Caco-2 (cell line): ENCODE results near the gene C9orf152. TPM values are rescaled to one million over a fixed set of nuclear protein-coding genes. Genes with fewer than 3 reads are reported as not detected.
"Not testable (repeated sequence)": the region's sequence is repeated elsewhere in the genome, so short reads cannot be mapped to it uniquely, and the experiment has no call there.

Experiments used
- BruUV-seq: library from RNA; stranded (reverse); fragments of 400-500 nt; replicated peaks from 2 replicates; lab custom pipeline; 2021; lab: Mats Ljungman, UMichigan
- CTCF ChIA-PET: fragments of 300-600 bp; sonication (Branson Sonifier 250); formaldehyde crosslinking; loops from one replicate; lab custom pipeline; 2022; ENCODE audit warnings: antibody characterized with exemption; lab: Charles Lee
- POLR2A ChIA-PET: fragments of 300-600 bp; sonication (Branson Sonifier 250); formaldehyde crosslinking; loops from one replicate; lab custom pipeline; 2022; ENCODE audit warnings: antibody characterized with exemption; lab: Charles Lee
- DNase-seq, 2 experiments: peaks; one replicate each; pipeline versions ENCODE4 v3.0.0 to v3.0.0-alpha.2; 2020 to 2022
- H3K27me3 ChIP-seq: replicated peaks from 2 replicates; pipeline ENCODE4 v1.6.0; 2011; ENCODE audit warnings: low read length; ENCODE audit not compliant: control insufficient read depth, insufficient read depth
- H3K36me3 ChIP-seq: 2 replicates; pipeline ENCODE4 v1.5.1; 2011; ENCODE audit warnings: low read length; ENCODE audit not compliant: control insufficient read depth, insufficient read depth
- H3K4me1 ChIP-seq: fragments of 250-450 bp; sonication (Bioruptor Pico); 2 replicates; pipeline ENCODE4 v1.5.1; 2020; ENCODE audit warnings: mild to moderate bottlenecking
- H3K4me3 ChIP-seq: 2 replicates; pipeline ENCODE4 v1.5.1; 2011; ENCODE audit warnings: low read depth, mild to moderate bottlenecking, control low read depth, low read length
- H3K9me3 ChIP-seq: fragments of 250-450 bp; sonication (Bioruptor Pico); 2 replicates; pipeline ENCODE4 v1.5.1; 2020; ENCODE audit warnings: mild to moderate bottlenecking, moderate library complexity
- H3K27ac Mint-ChIP-seq: one replicate; pipeline ENCODE4 v1.8.0; 2022; ENCODE audit warnings: mixed read lengths; ENCODE audit not compliant: unreplicated experiment
- H3K27me3 Mint-ChIP-seq: one replicate; pipeline ENCODE4 v1.8.0; 2022; ENCODE audit warnings: mixed read lengths; ENCODE audit not compliant: insufficient read depth, unreplicated experiment
- H3K36me3 Mint-ChIP-seq: one replicate; pipeline ENCODE4 v1.8.0; 2022; ENCODE audit warnings: mild to moderate bottlenecking, mixed read lengths; ENCODE audit not compliant: insufficient read depth, unreplicated experiment
- H3K4me1 Mint-ChIP-seq: one replicate; pipeline ENCODE4 v1.8.0; 2022; ENCODE audit warnings: low read depth, mixed read lengths; ENCODE audit not compliant: unreplicated experiment
- H3K4me3 Mint-ChIP-seq: one replicate; pipeline ENCODE4 v1.8.0; 2022; ENCODE audit warnings: mild to moderate bottlenecking, moderate library complexity, mixed read lengths; ENCODE audit not compliant: unreplicated experiment
- H3K9me3 Mint-ChIP-seq: one replicate; pipeline ENCODE4 v1.8.0; 2022; ENCODE audit warnings: mixed read lengths; ENCODE audit not compliant: unreplicated experiment
- intact Hi-C: fragments of 100-400 bp; cut with micrococcal nuclease; formaldehyde crosslinking; loops from one replicate; pipeline ENCODE4 v1.10.0; 2022; ENCODE audit not compliant: unreplicated experiment
- total RNA-seq: library from RNA; stranded (reverse); gene quantifications from 2 replicates; pipeline ENCODE4 v1.2.3, GENCODE V29; 2022
- TF ChIP-seq, protein P1 (sequence below), 2 experiments: fragments of 200-600 bp in 1 of 2; IDR thresholded peaks; 1 replicate in 1 of 2; 2 replicates in 1 of 2; pipeline versions ENCODE4 v1.5.1 to v1.8.0; 2011 to 2022; ENCODE audit warnings: antibody characterized with exemption in 1 of 2, control low read depth in 1 of 2, inconsistent platforms in 1 of 2, low read depth in 1 of 2, low read length in 1 of 2, mild to moderate bottlenecking in 1 of 2, moderate library complexity in 1 of 2; ENCODE audit not compliant: insufficient read depth in 1 of 2, severe bottlenecking in 1 of 2, unreplicated experiment in 1 of 2

The C9orf152 gene
- total RNA-seq, 1 experiment from 2014 or later = 0.36 TPM

DNA sequence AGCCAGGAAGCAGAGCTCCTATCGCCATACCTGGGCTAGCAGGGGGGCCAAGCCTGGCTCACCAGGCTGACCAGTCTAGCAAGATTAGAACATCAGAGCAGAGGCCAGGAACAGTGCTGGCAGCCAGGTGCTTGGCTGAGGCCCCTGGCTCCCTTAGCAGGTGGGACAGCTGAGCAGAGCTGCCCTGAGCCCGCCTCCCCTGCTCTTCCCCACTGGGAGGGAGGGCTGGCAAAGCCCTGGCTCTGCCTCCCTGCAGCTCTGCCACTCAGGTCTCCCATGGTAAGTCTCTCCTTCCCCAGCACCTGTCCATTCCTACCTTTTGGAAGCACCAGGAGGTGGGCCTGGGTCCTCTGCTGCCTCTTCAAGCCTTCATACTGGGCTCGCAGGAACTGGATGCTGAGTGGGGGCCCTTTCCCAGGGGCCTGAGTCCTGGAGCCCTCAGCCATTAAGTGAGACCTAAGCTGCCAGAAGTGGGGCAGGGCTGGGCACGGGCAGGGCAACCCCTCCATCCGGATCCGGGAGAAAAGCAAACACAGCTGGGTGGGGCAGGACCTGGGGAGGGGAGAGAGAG lies 803 bp downstream of the C9orf152 start:
- no peaks in the 10 kb centered on the region for H3K36me3 Mint-ChIP-seq
- TF ChIP-seq, protein P1, sequence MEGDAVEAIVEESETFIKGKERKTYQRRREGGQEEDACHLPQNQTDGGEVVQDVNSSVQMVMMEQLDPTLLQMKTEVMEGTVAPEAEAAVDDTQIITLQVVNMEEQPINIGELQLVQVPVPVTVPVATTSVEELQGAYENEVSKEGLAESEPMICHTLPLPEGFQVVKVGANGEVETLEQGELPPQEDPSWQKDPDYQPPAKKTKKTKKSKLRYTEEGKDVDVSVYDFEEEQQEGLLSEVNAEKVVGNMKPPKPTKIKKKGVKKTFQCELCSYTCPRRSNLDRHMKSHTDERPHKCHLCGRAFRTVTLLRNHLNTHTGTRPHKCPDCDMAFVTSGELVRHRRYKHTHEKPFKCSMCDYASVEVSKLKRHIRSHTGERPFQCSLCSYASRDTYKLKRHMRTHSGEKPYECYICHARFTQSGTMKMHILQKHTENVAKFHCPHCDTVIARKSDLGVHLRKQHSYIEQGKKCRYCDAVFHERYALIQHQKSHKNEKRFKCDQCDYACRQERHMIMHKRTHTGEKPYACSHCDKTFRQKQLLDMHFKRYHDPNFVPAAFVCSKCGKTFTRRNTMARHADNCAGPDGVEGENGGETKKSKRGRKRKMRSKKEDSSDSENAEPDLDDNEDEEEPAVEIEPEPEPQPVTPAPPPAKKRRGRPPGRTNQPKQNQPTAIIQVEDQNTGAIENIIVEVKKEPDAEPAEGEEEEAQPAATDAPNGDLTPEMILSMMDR (IDR thresholded peaks at IDR 0.05; ENCODE audit: insufficient read depth in 1 of 2, low read depth in 1 of 2, low read length in 1 of 2, severe bottlenecking in 1 of 2, unreplicated experiment in 1 of 2) = no peak
- peaks cover 16% of the 10 kb centered on the region for H3K4me1 Mint-ChIP-seq
- no peaks in the 10 kb centered on the region for H3K27me3 Mint-ChIP-seq
- no peaks in the 10 kb centered on the region for H3K27me3 ChIP-seq
- H3K27ac Mint-ChIP-seq = peak overlapping the region; percentile 72
- H3K9me3 ChIP-seq = 0 out of 2 replicates have a peak, but pooled peaks cover 11% of the 10 kb centered on the region
- ChIA-PET POLR2A (no interaction called here), CTCF (no interaction called here)
- DNase-seq = peak; percentile 53 to 64
- intact Hi-C loops = no loop called here
- BruUV-seq = no TSS peak
- peaks cover 20% of the 10 kb centered on the region for H3K9me3 Mint-ChIP-seq
- peaks cover 24% of the 10 kb centered on the region for H3K4me1 ChIP-seq
- no peak overlapping the region for H3K4me3 Mint-ChIP-seq
- H3K36me3 ChIP-seq = no peaks in the 10 kb centered on the region
- no peak overlapping the region for H3K4me3 ChIP-seq

DNA sequence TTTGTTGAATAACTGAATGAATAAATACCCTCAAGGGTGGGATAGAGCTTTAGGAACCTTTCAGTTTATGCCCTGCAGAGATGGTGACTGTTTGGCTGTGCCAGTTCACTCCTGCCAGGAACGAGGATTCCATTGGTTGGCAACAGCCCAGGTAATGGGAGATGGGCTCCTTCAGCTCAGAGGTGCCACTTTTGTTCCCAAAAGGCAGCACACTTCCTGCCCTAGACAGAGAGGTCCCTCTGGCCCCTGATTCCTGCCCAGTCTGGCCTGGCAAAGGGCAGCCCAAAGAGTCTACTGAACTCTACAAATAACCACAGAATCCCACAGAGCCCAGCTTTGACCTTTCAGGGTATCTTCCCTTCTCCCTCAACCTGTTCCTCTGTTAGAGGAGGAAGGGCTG lies 1.6 kb downstream of the C9orf152 start:
- peak overlapping the region; percentile 72 for H3K27ac Mint-ChIP-seq
- 0 out of 2 replicates have a peak, but pooled peaks cover 5% of the 10 kb centered on the region for H3K9me3 ChIP-seq
- no peak overlapping the region for H3K4me3 ChIP-seq
- TF ChIP-seq, protein P1 (IDR thresholded peaks at IDR 0.05; ENCODE audit: insufficient read depth in 1 of 2, low read depth in 1 of 2, low read length in 1 of 2, severe bottlenecking in 1 of 2, unreplicated experiment in 1 of 2) = no peak
- H3K4me1 Mint-ChIP-seq = peaks cover 16% of the 10 kb centered on the region
- peaks cover 26% of the 10 kb centered on the region for H3K4me1 ChIP-seq
- CTCF ChIA-PET = no interaction called here
- POLR2A ChIA-PET = no interaction called here
- no peaks in the 10 kb centered on the region for H3K27me3 ChIP-seq
- no peaks in the 10 kb centered on the region for H3K27me3 Mint-ChIP-seq
- DNase-seq = no peak
- no peak overlapping the region for H3K4me3 Mint-ChIP-seq
- H3K36me3 ChIP-seq = no peaks in the 10 kb centered on the region
- H3K9me3 Mint-ChIP-seq = peaks cover 14% of the 10 kb centered on the region
- no peaks in the 10 kb centered on the region for H3K36me3 Mint-ChIP-seq
- intact Hi-C loops = no loop called here
- BruUV-seq = no TSS peak

GRCh38 chr9:110205612-110206011 lies 2.3 kb downstream of the C9orf152 start:
- H3K27me3 Mint-ChIP-seq, intact Hi-C loops, H3K27ac Mint-ChIP-seq, CTCF ChIA-PET, H3K9me3 Mint-ChIP-seq, H3K9me3 ChIP-seq, H3K4me3 Mint-ChIP-seq, H3K27me3 ChIP-seq, H3K36me3 ChIP-seq, H3K4me3 ChIP-seq, BruUV-seq, DNase-seq, H3K36me3 Mint-ChIP-seq: not testable (repeated sequence)
- peaks cover 30% of the 10 kb centered on the region for H3K4me1 ChIP-seq
- peaks cover 16% of the 10 kb centered on the region for H3K4me1 Mint-ChIP-seq
- POLR2A ChIA-PET = interaction anchor here (0.5 kb wide), 1 partner anchor 528 kb away, joined by 6 read pairs; no protein-coding TSS in a partner anchor
